Neural progenitor cell (in vitro differentiated cells): ENCODE results near the gene CAV3.

Experiments used
- CTCF ChIP-seq: fragments of 200-600 bp; sonication (generic); IDR thresholded peaks from 2 replicates; pipeline ENCODE4 v1.5.1; 2017; ENCODE audit warnings: antibody characterized with exemption, mild to moderate bottlenecking
- EZH2 ChIP-seq: fragments of 200-600 bp; sonication (generic); IDR thresholded peaks from 2 replicates; pipeline ENCODE4 v1.6.1; 2017; ENCODE audit warnings: antibody characterized with exemption, mild to moderate bottlenecking, moderate library complexity
- EZH2phosphoT487 ChIP-seq: fragments of 200-600 bp; sonication (generic); IDR thresholded peaks from 2 replicates; pipeline ENCODE4 v1.6.1; 2017; ENCODE audit warnings: antibody characterized with exemption

- no peak for TF ChIP-seq CTCF
- no peak for TF ChIP-seq EZH2
- no peak for TF ChIP-seq EZH2phosphoT487
Measured at GRCh38 chr3:8709287-8709686, 24.3 kb upstream of the CAV3 start.
